HG03159 (cell line): Measurements from ENCODE around the gene RPRD1B.
"Not testable (repeated sequence)": the region's sequence is repeated elsewhere in the genome, so short reads cannot be mapped to it uniquely, and the experiment has no call there.

ENCODE experiments used
- ATAC-seq: cut with Tn5 transposase; IDR thresholded peaks from one replicate; pipeline ENCODE4 v1.9.1; 2021; ENCODE audit warnings: mild to moderate bottlenecking, moderate library complexity; ENCODE audit not compliant: unreplicated experiment

Gene RPRD1B

DNA sequence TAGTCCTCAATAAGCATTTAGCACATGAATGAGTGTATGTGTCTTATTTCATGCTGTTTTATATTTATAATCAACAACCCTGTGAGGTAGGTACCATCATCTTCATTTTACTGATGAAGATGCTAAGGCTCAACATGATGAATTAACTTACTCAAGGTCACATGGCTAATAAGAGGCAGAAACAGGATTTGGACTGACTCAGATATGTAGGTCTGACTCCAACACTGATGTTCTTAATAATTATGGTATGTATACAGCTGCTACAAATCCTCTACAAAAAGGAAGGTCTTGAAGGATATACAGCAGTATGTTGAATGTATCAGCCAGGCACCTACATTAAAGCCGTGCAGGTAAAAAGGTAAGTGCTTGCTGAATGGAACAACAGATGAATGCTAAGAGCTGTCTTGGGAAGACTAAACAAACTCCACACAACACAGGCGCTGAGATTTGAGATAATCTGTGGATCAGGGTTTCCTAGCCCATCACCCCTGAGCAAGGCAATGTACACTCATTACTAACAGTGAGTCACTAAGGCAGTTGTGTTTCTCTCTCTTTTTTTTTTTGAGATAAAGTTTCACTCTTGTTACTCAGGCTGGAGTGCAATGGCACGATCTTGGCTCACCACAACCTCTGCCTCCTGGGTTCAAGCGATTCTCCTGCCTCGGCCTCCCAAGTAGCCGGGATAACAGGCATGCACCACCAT, 32.2 kb upstream of the RPRD1B start:
- no peak for ATAC-seq

DNA sequence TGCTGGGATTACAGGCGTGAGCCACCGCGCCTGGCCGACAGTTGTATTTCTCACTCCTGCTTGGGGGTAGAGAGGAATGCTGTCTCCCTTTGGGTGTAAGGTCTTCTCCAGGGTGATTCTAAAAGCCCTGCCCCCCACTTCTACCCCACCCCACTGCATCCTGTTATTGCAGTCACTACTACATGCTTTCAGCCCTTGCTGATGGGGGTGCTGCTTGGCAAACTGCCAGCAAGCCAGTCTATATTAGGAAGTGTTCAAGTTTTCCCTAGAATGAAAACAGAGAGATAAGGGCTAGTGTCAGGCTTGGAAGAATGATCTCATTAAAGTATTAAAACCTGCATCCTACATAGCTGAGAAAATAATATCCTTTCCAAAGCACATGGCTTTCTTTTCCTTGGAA, 31.6 kb upstream of the RPRD1B start:
- ATAC-seq: no peak

DNA sequence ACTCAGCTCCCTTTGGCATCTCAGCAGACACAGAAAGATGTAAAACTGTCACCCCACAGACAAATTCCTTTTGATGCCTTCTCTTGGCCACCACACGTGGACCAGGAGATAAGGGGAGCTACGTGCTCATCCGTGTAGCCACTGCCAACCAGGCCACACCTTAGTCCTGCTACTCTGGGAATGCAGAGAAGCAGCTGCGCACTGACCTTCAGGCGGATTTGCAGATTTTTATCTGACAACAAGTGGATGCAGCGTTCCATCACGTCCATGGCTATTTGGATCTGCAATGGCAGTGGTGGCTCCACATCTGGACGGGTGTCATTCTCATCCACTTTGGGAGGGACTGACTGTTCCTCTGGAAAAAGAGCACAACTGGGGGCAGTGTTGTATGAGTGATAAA, 31.1 kb upstream of the RPRD1B start:
- ATAC-seq: no peak

DNA sequence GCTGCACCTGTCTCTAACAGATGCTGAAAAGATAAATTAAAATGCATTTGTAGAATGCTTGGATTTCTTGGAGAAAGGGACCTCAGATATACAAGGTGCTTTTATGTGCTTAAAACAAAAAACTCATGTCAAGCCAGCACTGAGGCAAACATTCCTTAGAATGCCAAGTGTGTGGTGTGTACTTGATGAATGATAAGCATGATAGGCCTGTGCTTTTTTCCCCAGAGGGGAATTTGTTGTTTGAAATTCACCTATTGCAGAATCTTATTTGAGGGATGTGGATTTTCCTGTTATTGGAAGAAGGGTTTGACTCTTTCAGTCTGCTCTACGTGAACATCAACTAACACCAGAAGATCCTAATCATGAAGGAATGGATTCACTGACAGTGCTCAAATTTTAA, 29.1 kb upstream of the RPRD1B start:
- no peak for ATAC-seq

DNA sequence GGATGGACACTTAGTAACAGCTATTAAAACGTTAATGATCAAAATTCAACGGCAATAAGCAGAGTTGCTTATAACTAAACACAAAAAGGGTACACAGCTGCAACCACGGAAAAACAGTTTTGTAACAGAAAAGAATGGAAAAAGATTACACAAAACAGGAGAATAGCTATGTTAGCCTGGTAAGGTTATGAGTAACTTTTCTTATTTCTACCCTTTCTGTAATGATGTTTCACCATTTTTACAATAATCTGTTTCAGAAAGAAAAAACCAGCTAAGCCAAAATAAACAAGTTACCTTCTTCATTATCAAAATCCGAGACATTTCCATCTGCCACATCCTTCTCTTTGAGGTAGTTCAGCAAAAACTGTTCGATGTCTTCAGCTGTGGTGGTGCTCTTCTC, 27.6 kb upstream of the RPRD1B start:
- no peak for ATAC-seq

DNA sequence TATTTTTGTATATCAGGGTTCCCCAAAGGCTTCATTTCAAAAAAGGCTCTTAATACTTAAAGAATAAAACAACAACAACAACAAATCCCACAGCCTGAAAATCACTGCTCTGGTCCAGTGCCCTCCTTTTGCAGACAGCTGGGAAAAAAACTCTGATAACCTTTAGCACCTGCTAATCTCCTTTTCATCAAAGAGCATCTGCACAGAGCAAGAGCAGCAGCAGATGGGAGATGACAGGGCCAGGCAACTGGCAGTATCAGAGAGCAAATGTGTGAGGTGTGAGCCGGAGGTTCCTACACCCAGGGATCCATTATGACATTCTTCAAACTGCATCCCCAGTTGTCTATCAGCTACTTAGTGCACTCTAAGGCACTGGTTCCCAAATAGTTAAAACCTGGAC, 26.0 kb upstream of the RPRD1B start:
- no peak for ATAC-seq

DNA sequence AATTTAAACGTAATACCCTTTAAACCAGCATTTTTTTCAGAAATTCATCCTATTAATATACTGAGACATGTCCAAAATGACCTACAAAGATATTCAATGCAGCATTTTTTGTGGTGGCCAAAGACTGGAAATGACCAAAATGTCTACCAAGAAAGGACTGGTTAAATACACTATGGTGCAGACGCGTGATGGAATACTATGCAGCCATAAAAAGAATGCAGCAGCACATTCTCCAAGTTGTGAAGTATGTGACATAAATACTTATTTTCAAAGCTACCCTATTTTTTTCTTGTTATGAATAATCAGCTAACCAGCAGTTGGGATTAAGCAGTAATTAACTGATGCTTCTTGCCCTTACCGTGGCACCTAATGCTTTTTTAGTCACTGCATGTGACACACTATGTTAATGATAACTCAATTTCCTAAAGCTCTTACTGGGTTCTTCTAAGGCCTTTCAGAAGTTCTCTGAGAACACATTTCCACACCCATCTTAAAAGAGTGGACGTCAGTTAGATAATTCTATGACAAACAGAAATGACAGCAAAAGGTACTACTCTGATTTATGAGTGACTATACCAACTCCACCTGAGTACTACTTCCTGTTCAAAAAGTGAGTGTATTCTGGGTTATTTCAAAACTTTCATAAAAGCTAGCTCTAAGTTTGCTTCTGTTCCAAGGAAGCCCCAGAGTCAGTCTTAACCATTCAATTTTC, 25.2 kb upstream of the RPRD1B start:
- no peak for ATAC-seq

DNA sequence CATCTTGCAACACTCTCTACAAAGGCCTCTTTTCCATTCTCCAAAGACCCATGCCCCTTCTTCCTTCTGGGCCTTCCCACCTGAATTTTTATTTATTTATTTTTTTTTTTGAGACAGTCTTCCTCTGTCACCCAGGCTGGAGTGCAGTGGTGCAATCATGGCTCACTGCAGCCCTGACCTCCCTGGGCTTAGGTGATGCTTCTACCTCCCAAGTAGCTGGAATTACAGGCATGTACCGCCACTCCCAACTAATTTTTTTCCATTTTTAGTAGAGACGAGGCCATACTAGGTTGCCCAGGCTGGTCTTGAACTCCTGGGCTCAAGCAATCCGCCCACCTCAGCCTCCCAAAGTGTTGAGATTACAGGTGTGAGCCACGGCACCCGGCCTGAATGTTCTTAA, 24.1 kb upstream of the RPRD1B start:
- not testable (repeated sequence) for ATAC-seq

DNA sequence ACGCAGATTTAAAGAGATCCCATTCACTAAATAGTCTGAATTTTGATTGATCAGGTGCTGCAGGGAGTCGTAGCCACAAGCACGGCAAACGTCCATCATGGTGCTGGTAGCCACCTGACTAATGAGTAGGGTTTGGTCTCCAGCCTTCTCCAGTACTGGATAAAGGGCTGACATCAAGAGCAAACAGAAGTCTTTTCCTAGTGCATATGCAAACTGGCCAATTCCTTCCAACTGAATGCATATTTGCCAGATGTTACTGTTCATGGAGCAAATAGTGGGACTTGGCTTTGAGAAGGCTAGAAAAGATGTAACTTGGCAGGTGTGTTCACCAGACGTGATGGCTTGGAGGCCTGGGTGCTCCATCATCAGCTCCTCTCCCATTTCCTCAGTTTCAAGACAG, 21.9 kb upstream of the RPRD1B start:
- ATAC-seq: no peak

DNA sequence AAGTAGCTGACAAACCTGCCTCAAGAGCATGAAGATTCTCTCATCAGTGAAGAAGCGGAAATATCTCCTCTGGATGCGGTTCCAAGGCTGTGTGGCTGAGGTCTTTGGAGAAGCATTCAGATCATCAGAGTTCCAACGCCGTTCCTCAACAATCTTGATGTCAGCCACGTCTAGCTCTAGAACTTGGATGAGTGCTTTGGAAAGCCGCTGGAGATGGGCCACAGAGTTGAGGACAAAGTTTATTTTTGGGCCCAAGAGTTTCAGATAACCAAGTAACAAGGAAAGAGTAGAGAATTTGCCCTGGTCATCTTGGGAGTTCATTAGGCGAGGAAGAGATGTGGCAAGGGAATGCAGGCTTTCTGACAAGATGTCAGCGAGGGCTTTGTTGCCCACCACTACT, 21.2 kb upstream of the RPRD1B start:
- ATAC-seq: no peak

DNA sequence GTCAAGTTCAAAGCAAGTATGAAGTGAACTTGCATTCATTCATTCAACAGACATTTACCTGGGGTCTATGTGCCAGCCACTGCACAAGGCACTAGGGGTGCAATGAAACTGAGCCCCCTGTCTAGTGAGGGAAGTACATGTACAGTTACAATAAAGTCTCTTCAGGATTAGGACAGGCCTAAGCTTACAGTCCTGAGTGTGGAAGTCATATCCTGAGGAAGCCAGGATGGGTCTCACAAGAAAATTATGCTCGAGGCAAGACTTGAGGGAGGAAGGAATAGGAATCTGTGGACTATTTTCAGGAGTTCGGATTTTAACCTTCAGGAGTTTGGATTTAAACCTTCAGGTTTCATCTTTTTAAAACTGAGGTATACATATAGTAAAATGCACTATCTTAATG, 19.7 kb upstream of the RPRD1B start:
- no peak for ATAC-seq

DNA sequence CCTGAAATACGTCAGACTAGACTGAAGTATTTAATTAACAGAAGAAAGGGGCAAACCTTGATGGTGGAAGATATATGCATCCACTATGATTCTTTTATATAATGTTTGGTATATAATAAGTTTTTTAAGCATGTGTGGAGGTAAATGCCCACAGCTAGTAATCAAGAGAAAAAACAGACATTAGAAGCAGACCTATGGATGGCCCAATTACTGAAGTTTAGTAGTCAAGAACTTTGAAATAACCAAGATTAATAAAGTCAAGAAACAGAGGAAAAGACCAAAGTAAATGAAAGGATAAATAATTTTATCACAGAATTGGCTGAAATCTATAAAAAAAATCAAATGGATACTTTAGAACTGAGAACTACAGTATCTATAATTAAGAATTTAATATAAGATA, 15.6 kb upstream of the RPRD1B start:
- ATAC-seq: no peak

DNA sequence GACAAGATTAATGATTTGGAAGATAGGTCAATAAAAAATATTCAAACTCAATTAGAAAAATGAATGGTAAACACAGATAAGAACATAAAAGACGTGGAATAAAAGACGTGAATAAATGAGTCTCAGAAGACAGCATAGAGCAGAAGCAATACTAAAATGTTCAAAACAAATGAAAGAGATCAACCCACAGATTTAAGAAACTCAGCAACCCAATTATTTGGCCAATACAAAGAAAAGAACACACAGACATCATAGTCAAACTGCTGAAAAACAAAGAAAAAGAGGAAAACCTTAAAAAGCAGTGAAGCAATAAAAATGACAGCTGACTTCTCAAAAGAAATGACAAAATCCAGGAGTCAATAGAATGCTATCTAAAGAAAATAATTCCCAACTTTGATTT, 15.2 kb upstream of the RPRD1B start:
- ATAC-seq: no peak

DNA sequence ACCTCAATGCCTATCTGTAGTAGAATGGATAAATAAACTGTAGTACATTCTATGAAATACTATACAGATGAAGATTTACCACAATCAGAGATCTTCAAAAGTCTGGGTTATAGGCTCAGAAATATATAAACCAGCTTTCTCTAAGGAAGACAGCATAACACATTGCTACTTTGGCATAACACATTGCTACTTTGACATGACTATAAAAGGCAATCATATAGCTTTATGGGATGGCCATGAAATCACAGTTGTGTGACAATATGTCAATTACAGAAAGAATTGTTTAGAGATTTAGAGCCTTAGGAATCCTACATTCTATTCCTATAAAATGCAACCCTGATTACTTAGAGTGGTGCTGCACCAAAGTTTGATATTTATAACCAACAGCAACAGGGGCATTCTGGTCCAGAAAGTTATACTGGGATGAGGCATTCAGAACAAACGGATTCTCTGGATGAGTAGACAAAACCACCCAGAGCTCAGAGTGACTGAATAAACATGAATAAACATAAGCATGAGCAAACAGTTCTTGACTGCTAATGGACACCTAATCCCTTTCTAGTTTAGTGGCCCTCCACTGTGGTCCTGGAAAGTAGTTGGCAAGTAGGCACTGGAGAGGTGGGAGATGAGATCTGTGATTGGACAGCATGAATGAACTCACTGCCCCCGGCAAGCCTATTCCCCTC, 12.3 kb upstream of the RPRD1B start:
- no peak for ATAC-seq

DNA sequence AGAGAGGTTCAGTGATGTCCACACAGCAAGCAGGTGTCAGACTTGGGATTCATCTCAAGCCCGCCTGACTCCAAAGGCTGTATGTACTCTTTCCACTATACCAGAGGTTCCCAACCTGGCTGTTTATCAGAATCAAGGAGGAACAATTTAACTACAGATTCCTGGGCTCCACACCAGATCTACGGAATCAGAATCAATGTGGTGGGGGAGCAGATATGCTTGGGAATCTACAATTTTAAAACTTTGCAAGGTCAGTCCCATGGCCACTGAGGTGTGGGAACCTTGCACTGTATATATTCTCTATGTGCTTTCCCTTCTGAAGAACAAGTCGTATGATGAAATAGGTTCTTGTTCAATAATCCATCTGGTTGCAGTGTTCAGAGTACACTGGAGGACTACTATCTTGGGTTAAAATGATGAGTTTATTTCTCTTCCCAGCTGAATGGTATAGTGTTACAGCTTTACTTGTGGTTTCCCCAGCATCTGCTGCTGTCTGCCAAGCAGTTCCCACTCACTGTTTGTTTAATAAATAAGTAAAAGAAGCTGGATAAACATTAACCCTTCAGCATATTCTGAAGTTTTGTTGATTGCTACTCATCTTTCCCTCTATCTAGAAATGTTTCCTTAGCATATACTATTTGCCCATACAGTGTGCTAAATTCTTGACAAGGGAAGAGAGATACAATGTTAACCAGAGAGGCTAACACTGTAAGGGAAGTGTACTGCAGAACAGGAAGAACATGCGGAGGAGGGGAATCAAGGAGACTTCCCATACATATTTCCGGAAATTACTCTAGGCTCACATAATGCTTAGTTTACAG, 10.2 kb upstream of the RPRD1B start:
- ATAC-seq: no peak

DNA sequence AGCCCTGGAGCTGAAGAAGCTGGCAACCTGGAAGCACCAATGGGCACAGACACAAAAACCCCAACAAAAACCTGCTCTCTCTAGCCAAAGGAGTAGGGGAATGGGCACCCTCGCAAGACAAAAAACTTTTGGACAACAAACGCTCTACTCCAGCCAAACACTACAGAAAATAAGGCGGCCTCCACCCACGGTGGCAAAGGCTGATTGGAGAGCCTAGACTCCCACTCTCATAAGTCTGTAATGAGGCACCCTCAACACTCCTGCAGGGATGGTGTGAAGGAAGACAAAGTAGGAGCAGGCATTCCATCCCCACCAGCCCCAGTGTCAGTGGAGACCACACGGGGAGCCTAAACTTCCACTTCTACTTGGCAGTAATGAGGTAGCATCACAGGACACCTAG, 9.1 kb upstream of the RPRD1B start:
- ATAC-seq: no peak

DNA sequence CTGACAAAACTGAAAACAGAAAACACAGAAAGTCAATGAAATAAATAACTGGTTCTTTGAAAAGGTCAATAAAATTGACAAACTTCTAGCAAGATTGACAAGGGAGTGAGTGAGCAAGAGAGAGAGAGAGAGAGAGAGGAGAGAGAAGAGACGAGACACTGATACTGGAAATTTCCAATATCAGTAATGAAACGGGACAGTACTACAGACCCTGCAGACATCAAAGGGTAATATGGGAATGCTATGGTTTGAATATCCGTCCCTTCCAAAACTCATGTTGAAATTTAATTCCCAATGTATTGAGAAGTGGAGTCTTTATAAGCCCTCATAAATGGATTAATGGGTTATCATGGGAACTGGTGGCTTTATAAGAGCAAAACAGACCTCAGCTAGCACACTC, 4.1 kb upstream of the RPRD1B start:
- no peak for ATAC-seq

DNA sequence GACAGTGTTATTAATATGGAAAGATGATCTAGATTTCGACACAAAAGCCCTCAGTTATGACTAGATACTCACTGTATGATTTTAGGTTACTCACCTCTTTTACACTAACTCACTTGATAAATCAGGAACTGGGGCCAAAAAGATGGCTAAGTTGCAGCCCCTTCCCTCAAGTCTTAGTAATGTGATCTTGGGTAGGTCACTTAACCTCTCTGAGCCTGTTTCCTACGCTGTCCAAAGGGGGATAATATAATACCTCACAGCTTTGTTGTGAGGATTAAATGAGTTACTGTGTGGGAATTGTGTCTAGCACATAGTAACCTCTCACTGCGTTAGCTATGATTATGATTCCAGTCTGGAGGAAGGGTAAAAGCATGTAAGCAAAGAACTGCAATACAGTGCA, 1.6 kb upstream of the RPRD1B start:
- ATAC-seq: no peak

DNA sequence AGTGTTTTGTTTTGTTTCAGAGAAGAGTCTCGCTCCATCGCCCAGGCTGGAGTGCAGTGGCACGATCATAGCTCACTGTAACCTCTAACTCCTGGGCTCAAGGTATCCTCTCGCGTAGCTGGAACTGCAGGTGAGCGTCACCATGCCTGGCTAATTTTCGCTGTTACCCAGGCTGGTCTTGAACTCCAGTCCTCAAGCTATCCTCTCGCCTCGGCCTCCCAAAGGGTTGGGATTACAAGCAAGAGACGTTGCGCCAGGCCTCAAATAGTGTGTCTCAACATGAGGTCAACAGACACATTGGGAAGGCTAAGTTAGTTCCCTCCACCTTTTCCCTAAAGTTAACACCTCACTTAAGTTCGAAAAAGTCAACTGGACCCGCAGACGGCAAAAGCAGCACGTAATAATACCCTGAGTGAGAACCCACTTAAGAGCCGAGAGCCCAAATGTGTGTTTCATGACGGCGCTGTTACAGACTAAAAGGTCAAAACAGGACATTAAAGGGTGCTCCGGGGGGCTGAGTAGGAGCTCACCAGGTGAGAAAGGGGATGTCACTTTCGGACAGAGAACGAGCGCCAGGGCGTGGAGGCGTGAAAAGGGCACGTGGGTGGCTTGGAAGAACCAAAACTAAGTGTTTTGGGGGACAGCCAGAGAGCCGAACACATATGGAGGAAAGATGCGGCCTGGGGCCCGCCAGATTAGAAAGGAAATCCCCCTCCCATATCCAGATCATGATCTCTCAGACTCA, 789 bp upstream of the RPRD1B start:
- ATAC-seq: peak; percentile 47

DNA sequence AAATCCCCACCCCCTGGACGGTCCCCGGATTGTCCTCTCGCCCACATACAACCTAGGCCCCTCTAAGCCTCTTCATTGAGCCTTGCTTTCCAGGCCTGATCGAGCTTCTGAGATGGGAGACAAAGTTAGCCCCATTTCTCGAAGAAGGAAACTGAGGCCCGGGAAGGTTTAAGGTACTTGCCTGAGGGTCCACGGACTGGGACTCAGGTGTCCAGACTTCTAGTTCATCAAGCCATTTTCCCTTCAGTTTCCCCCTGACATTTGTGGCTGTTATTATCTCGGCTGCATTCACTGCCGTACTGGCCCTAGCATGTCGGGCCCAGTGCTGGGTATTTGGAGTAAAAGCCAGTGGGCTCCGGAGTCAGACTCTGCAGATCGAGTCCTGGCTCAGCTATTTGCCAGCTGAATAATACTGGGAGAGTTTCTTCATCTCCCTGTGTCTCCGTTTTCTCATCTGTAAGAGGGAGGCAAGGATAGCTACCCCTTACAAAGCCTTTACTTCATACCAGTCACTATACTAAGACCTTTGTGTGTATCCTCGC, 633 bp downstream of the RPRD1B start:
- ATAC-seq: no peak
